CD14-positive monocyte (primary cell): ENCODE data around the gene ERC1. TPM values are rescaled to one million over a fixed set of nuclear protein-coding genes. Genes with fewer than 3 reads are reported as not detected.

Experiments
- DNase-seq, 3 donors: peaks; one replicate each; pipeline ENCODE4 v3.0.0-alpha.2; 2011 to 2022
- H2AFZ ChIP-seq: 2 replicates; pipeline ENCODE4 v1.6.0; 2012; ENCODE audit warnings: mild to moderate bottlenecking, low read depth, low read length, inconsistent platforms; ENCODE audit not compliant: insufficient read depth, poor library complexity, severe bottlenecking
- H3K27ac ChIP-seq, 2 donors: 1 replicate in 1 of 2; 2 replicates in 1 of 2; pipeline ENCODE4 v1.5.1; 2012 to 2013; ENCODE audit warnings: low read length in 2 of 2, control low read depth in 1 of 2, inconsistent platforms in 1 of 2, low read depth in 1 of 2, mild to moderate bottlenecking in 1 of 2
- H3K27me3 ChIP-seq, 2 donors: one replicate each; pipeline versions ENCODE4 v1.6.0 to v1.6.1; 2011 to 2013; ENCODE audit warnings: low read length in 2 of 2; ENCODE audit not compliant: control insufficient read depth in 2 of 2, insufficient read depth in 2 of 2
- H3K36me3 ChIP-seq, 2 donors: replicated peaks in 1 of 2; 1 replicate in 1 of 2; 2 replicates in 1 of 2; pipeline versions ENCODE4 v1.5.1 to v1.6.1; 2012 to 2013; ENCODE audit warnings: low read length in 2 of 2, control low read depth in 1 of 2, inconsistent platforms in 1 of 2, mild to moderate bottlenecking in 1 of 2; ENCODE audit not compliant: insufficient read depth in 2 of 2, control insufficient read depth in 1 of 2
- H3K4me1 ChIP-seq, 2 donors: 1 replicate in 1 of 2; 2 replicates in 1 of 2; pipeline versions ENCODE4 v1.5.1 to v1.6.1; 2012 to 2013; ENCODE audit warnings: low read length in 2 of 2, control low read depth in 1 of 2, inconsistent platforms in 1 of 2, mild to moderate bottlenecking in 1 of 2, moderate library complexity in 1 of 2; ENCODE audit not compliant: insufficient read depth in 2 of 2, control insufficient read depth in 1 of 2
- H3K4me2 ChIP-seq: replicated peaks from 2 replicates; pipeline ENCODE3; 2012; ENCODE audit warnings: low read length, moderate library complexity, mild to moderate bottlenecking; ENCODE audit not compliant: poor library complexity, severe bottlenecking; ENCODE audit errors: extremely low read depth
- H3K4me3 ChIP-seq, 3 experiments: fragments of 200-600 bp in 1 of 3; sonication (generic) in 1 of 3; replicated peaks in 1 of 3; 1 replicate in 2 of 3; 2 replicates in 1 of 3; pipeline ENCODE4 v1.5.1; 2011 to 2013; ENCODE audit warnings: low read length in 3 of 3, mild to moderate bottlenecking in 3 of 3, control low read depth in 2 of 3, low read depth in 2 of 3, inconsistent platforms in 1 of 3, moderate library complexity in 1 of 3
- H3K79me2 ChIP-seq: 2 replicates; pipeline ENCODE4 v1.6.0; 2012; ENCODE audit warnings: mild to moderate bottlenecking, control low read depth, inconsistent platforms, low read length, moderate library complexity; ENCODE audit not compliant: insufficient read depth
- H3K9ac ChIP-seq: 2 replicates; pipeline ENCODE4 v1.6.0; 2017; ENCODE audit warnings: low read length, mild to moderate bottlenecking; ENCODE audit not compliant: insufficient read depth, poor library complexity, severe bottlenecking
- H3K9me3 ChIP-seq, 2 donors: replicated peaks in 1 of 2; 1 replicate in 1 of 2; 2 replicates in 1 of 2; pipeline versions ENCODE4 v1.5.1 to v1.6.1; 2012 to 2013; ENCODE audit warnings: low read length in 2 of 2, control low read depth in 1 of 2; ENCODE audit not compliant: control insufficient read depth in 1 of 2, insufficient read depth in 1 of 2
- H4K20me1 ChIP-seq: 2 replicates; pipeline ENCODE4 v1.6.0; 2012; ENCODE audit warnings: mild to moderate bottlenecking, low read length, control low read depth, moderate library complexity; ENCODE audit not compliant: insufficient read depth
- H3K27ac Mint-ChIP-seq, 7 donors: one replicate each; pipeline ENCODE4 v1.8.0; 2020; ENCODE audit warnings: mild to moderate bottlenecking in 7 of 7, mixed read lengths in 7 of 7, moderate library complexity in 6 of 7, inconsistent platforms in 2 of 7
- H3K27me3 Mint-ChIP-seq, 3 donors: one replicate each; pipeline ENCODE4 v1.8.0; 2021 to 2022; ENCODE audit warnings: low read depth in 3 of 3, mild to moderate bottlenecking in 3 of 3, mixed read lengths in 3 of 3, moderate library complexity in 3 of 3, inconsistent platforms in 1 of 3
- H3K36me3 Mint-ChIP-seq, 2 donors: one replicate each; pipeline ENCODE4 v1.8.0; 2020; ENCODE audit warnings: mixed read lengths in 2 of 2, inconsistent platforms in 1 of 2, mild to moderate bottlenecking in 1 of 2
- H3K4me1 Mint-ChIP-seq: one replicate; pipeline ENCODE4 v1.8.0; 2020; ENCODE audit warnings: mild to moderate bottlenecking, mixed read lengths
- H3K4me3 Mint-ChIP-seq, 2 donors: one replicate each; pipeline ENCODE4 v1.8.0; 2020; ENCODE audit warnings: mild to moderate bottlenecking in 2 of 2, mixed read lengths in 2 of 2, moderate library complexity in 1 of 2
- H3K9me3 Mint-ChIP-seq, 7 donors: one replicate each; pipeline ENCODE4 v1.8.0; 2020 to 2022; ENCODE audit warnings: mixed read lengths in 7 of 7, mild to moderate bottlenecking in 6 of 7, moderate library complexity in 6 of 7, inconsistent platforms in 2 of 7
- WGBS: methylation state at CpG from one replicate; pipeline ENCODE4 v1.1.5; 2013; ENCODE audit warnings: missing lambda C conversion rate; ENCODE audit not compliant: insufficient coverage; 5-methylcytosine and 5-hydroxymethylcytosine counted together
- intact Hi-C, 2 donors: fragments of 100-400 bp; cut with micrococcal nuclease; formaldehyde crosslinking; loops; one replicate each; pipeline versions ENCODE4 v1.15.0 to v1.15.1; 2023
- polyA plus RNA-seq, 3 donors: library from polyadenylated mRNA; depleted of rRNA in 1 of 3; unstranded in 2 of 3; stranded (reverse) in 1 of 3; fragments of 300-500 nt in 2 of 3; fragments of >200 nt in 1 of 3; fragmentation: Illumina TruSeq in 2 of 3; gene quantifications; 1 replicate in 2 of 3; 2 replicates in 1 of 3; pipeline ENCODE4 v1.2.3, GENCODE V29; 2012 to 2021
- TF ChIP-seq, protein P1 (sequence below): fragments of 200-600 bp; IDR thresholded peaks from one replicate; pipeline ENCODE4 v1.8.0; 2022; ENCODE audit warnings: antibody characterized with exemption, mild to moderate bottlenecking

Gene ERC1
- polyA plus RNA-seq, 3 donors: 4.0 to 14.3 (median 5.1) TPM

DNA sequence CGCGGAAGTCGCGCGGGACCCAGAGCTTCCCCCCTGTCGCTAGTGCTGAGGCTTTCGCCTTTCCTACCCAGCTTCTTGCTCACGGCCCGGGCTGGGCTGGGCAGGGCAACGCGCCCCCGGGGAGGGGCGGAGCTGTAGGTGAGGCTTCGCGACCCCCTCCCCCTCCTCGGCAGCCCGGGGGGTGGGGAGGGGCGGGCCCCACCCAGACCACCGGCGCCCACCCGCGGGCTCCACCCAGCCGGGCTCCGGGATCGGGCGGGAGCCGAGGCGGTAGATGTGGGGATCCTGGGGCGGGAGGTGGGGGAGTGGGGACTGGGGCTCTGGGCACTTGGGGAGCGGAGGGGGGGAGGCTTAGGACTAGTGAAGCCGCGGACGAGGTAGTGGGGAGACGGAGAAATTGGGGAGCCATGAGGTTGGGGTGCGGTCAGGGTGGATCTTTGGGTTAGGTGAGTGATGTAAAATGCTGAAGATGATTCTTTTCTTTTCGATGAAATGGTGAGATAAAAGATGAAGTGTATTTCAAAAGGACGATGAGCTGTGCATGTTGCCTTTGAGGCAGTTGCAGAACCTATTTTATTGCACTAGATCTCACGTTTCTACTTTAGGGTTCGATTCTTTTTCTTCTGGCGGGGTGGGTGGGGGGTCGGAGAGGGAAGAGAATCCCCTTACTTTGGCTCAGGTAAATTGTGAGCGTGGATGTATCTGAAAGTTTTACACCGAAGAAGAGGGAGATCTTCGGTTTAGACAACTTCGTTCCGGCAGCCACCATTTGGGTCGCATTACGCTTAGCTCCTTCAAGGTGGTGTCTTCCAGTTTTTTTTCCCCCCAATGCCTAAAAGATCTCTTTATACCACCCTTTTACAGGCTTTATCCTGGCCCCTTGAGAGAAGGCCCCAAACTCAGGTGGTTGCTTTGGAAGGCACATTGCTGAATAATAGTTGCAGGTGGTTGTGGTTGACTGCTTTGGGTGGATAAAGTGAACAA, 619 bp downstream of the ERC1 start:
- H3K4me2 ChIP-seq: peak overlapping the region; percentile 95
- Mint-ChIP-seq H3K9me3 (no peaks in the 10 kb centered on the region), H3K4me3 (peak overlapping the region; percentile 93 to 95), H3K27me3 (peaks cover 0 to 2% (median 1%) of the 10 kb centered on the region in 3 donors), H3K27ac (peak overlapping the region; percentile 87 to 99 (median 92)), H3K36me3 (peaks cover 5% of the 10 kb centered on the region in 2 donors), H3K4me1 (peaks cover 63% of the 10 kb centered on the region)
- intact Hi-C loops: loop anchor here in 1 of 2 donors (10.0 kb wide), 1 partner anchor 237 kb away; the partner anchor contains the start of gene WNK1
- H4K20me1 ChIP-seq: peaks cover 7% of the 10 kb centered on the region
- H3K4me3 ChIP-seq: peak overlapping the region; percentile 73 to 98 (median 87)
- H2AFZ ChIP-seq: peak overlapping the region; percentile 71
- H3K27ac ChIP-seq: peak overlapping the region; percentile 93 to 97
- H3K4me1 ChIP-seq: peaks cover 50 to 58% of the 10 kb centered on the region in 2 donors
- peak in 2 of 3 donors; percentile 6 to 9 for DNase-seq
- H3K9ac ChIP-seq: peak overlapping the region; percentile 88
- no peaks in the 10 kb centered on the region for H3K36me3 ChIP-seq
- peaks cover 60% of the 10 kb centered on the region for H3K79me2 ChIP-seq
- no peaks in the 10 kb centered on the region for H3K9me3 ChIP-seq
- TF ChIP-seq, protein P1, sequence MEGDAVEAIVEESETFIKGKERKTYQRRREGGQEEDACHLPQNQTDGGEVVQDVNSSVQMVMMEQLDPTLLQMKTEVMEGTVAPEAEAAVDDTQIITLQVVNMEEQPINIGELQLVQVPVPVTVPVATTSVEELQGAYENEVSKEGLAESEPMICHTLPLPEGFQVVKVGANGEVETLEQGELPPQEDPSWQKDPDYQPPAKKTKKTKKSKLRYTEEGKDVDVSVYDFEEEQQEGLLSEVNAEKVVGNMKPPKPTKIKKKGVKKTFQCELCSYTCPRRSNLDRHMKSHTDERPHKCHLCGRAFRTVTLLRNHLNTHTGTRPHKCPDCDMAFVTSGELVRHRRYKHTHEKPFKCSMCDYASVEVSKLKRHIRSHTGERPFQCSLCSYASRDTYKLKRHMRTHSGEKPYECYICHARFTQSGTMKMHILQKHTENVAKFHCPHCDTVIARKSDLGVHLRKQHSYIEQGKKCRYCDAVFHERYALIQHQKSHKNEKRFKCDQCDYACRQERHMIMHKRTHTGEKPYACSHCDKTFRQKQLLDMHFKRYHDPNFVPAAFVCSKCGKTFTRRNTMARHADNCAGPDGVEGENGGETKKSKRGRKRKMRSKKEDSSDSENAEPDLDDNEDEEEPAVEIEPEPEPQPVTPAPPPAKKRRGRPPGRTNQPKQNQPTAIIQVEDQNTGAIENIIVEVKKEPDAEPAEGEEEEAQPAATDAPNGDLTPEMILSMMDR: no peak
- H3K27me3 ChIP-seq: no peaks in the 10 kb centered on the region
- WGBS: 3% methylated on average over 22 of the region's 48 CpGs

DNA sequence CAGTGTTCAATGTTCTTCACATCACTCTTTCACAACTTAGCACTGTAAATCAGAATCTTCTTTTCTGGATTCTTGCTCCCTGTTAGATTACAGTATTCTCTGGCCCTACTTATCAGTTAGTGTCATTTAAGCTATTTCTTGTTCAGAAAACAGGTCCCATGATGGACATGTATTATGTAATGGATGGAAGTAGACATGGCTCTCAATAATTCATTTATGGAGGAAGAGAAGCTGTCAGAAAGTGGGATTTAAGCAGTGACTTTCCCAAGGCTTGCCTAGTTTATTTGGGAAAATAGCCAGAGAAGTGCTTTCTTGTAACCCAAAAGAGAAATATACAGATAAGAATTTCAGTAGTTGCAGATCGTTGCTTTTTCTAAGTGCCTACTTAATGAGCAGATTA, 1.6 kb downstream of the ERC1 start:
- intact Hi-C loops: loop anchor here in 1 of 2 donors (10.0 kb wide), 1 partner anchor 238 kb away; the partner anchor contains the start of gene WNK1
- TF ChIP-seq, protein P1: no peak
- peak overlapping the region; percentile 95 for H3K4me2 ChIP-seq
- H3K27me3 Mint-ChIP-seq: peaks cover 0 to 2% (median 1%) of the 10 kb centered on the region in 3 donors
- no peaks in the 10 kb centered on the region for H3K9me3 ChIP-seq
- H3K9ac ChIP-seq: no peak overlapping the region
- peak overlapping the region in 1 of 2 donors; percentile 3 for H3K4me3 Mint-ChIP-seq
- H3K4me3 ChIP-seq: peak overlapping the region in 1 of 3 experiments; percentile 87
- H3K4me1 Mint-ChIP-seq: peaks cover 70% of the 10 kb centered on the region
- WGBS: no CpG with 5 or more reads among the region's 1 CpG
- H3K4me1 ChIP-seq: peaks cover 50 to 63% of the 10 kb centered on the region in 2 donors
- H3K27ac Mint-ChIP-seq: peak overlapping the region in 2 of 7 donors; percentile 7 to 36
- H2AFZ ChIP-seq: no peak overlapping the region
- peaks cover 70% of the 10 kb centered on the region for H3K79me2 ChIP-seq
- no peak overlapping the region for H3K27ac ChIP-seq
- peaks cover 0 to 3% of the 10 kb centered on the region in 2 donors for H3K36me3 Mint-ChIP-seq
- H3K36me3 ChIP-seq: no peaks in the 10 kb centered on the region
- DNase-seq: no peak
- H4K20me1 ChIP-seq: peaks cover 9% of the 10 kb centered on the region
- H3K27me3 ChIP-seq: no peaks in the 10 kb centered on the region
- H3K9me3 Mint-ChIP-seq: no peaks in the 10 kb centered on the region
